Activated B cell treated with CpG ODN at 0.5 μM for 24 hours (primary cell): ENCODE results near the gene MYZAP. TPM values are rescaled to one million over a fixed set of nuclear protein-coding genes. Genes with fewer than 3 reads are reported as not detected.

Experiments
- ATAC-seq: fragments of 200-7000 bp; cut with Tn5 transposase; one replicate; pipeline ENCODE4 v1.10.0; 2021; ENCODE audit warnings: low read depth, mild to moderate bottlenecking, moderate library complexity
- CTCF ChIA-PET: fragments of 350-600 bp; sonication (Branson Sonifier 250); formaldehyde crosslinking; loops from one replicate; lab custom pipeline; 2021; ENCODE audit warnings: antibody characterized with exemption; lab: Charles Lee
- POLR2A ChIA-PET: fragments of 350-600 bp; sonication (Branson Sonifier 250); formaldehyde crosslinking; loops from one replicate; lab custom pipeline; 2021; ENCODE audit warnings: antibody characterized with exemption; lab: Charles Lee
- DNase-seq: peaks from one replicate; pipeline ENCODE4 v3.0.0; 2022
- H3K27ac Mint-ChIP-seq: one replicate; pipeline ENCODE4 v1.8.0; 2020; ENCODE audit warnings: mixed read lengths
- H3K27me3 Mint-ChIP-seq: one replicate; pipeline ENCODE4 v1.8.0; 2021; ENCODE audit warnings: mixed read lengths
- H3K36me3 Mint-ChIP-seq: one replicate; pipeline ENCODE4 v1.8.0; 2021; ENCODE audit warnings: low read depth, mixed read lengths
- H3K4me1 Mint-ChIP-seq: one replicate; pipeline ENCODE4 v1.8.0; 2021; ENCODE audit warnings: mixed read lengths
- H3K4me3 Mint-ChIP-seq: one replicate; pipeline ENCODE4 v1.8.0; 2020; ENCODE audit warnings: mild to moderate bottlenecking, mixed read lengths
- H3K9me3 Mint-ChIP-seq: one replicate; pipeline ENCODE4 v1.8.0; 2020; ENCODE audit warnings: mixed read lengths
- intact Hi-C: fragments of 100-400 bp; cut with micrococcal nuclease; formaldehyde crosslinking; loops from one replicate; pipeline ENCODE4 v1.15.1; 2024
- total RNA-seq: library from RNA; stranded (reverse); gene quantifications from 2 replicates; pipeline ENCODE4 v1.2.3, GENCODE V29; 2022
- TF ChIP-seq, protein P1 (sequence below): fragments of 200-600 bp; IDR thresholded peaks from one replicate; pipeline ENCODE4 v1.8.0; 2022; ENCODE audit warnings: antibody characterized with exemption, mild to moderate bottlenecking

MYZAP gene
- total RNA-seq, 1 donor from 2014 or later: 1.00 TPM

GRCh38 chr15:57662802-57663201, 71.1 kb downstream of the MYZAP start:
- H3K27me3 Mint-ChIP-seq: peaks cover 9% of the 10 kb centered on the region
- CTCF ChIA-PET: interaction anchor here (0.7 kb wide), 1 partner anchor 191 kb away, joined by 3 read pairs; no protein-coding TSS in a partner anchor

DNA sequence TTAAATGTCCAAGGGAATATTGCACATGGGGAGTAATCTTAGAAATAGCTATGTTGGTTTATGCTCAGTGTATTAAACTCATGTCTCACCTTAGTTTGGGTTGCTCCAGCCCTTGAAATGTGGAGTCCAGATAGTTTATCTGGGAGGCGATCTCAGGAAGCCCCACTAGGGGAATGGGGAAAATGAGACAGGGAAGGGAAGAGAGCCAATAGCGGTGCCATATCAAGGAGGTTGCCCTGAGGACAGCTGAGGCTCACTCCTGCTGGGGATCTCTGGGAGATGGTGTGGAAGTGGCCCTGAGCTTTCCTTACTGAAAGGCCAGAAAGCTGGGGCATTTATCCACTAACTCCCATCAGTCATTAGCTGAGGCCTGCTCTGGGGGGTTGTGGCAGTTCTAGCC, 71.6 kb downstream of the MYZAP start:
- Mint-ChIP-seq H3K27ac (no peak overlapping the region), H3K4me3 (no peak overlapping the region), H3K4me1 (no peaks in the 10 kb centered on the region), H3K27me3 (peaks cover 9% of the 10 kb centered on the region), H3K9me3 (no peaks in the 10 kb centered on the region), H3K36me3 (no peaks in the 10 kb centered on the region)
- POLR2A ChIA-PET: no interaction called here
- intact Hi-C loops: no loop called here
- no peak for DNase-seq
- CTCF ChIA-PET: interaction anchor here (0.7 to 0.8 kb wide), 2 partner anchors 40 to 190 kb away, joined by 3 read pairs; no protein-coding TSS in a partner anchor
- TF ChIP-seq, protein P1, sequence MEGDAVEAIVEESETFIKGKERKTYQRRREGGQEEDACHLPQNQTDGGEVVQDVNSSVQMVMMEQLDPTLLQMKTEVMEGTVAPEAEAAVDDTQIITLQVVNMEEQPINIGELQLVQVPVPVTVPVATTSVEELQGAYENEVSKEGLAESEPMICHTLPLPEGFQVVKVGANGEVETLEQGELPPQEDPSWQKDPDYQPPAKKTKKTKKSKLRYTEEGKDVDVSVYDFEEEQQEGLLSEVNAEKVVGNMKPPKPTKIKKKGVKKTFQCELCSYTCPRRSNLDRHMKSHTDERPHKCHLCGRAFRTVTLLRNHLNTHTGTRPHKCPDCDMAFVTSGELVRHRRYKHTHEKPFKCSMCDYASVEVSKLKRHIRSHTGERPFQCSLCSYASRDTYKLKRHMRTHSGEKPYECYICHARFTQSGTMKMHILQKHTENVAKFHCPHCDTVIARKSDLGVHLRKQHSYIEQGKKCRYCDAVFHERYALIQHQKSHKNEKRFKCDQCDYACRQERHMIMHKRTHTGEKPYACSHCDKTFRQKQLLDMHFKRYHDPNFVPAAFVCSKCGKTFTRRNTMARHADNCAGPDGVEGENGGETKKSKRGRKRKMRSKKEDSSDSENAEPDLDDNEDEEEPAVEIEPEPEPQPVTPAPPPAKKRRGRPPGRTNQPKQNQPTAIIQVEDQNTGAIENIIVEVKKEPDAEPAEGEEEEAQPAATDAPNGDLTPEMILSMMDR: no peak
- no peak for ATAC-seq

More at GRCh38 chr15:57662802-57663201, 71.1 kb downstream of the MYZAP start:
- DNase-seq: no peak
- H3K36me3 Mint-ChIP-seq: no peaks in the 10 kb centered on the region
- H3K9me3 Mint-ChIP-seq: no peaks in the 10 kb centered on the region
- POLR2A ChIA-PET: no interaction called here
- no peak overlapping the region for H3K4me3 Mint-ChIP-seq
- ATAC-seq: no peak
- H3K4me1 Mint-ChIP-seq: no peaks in the 10 kb centered on the region
- intact Hi-C loops: no loop called here
- TF ChIP-seq, protein P1: no peak
- H3K27ac Mint-ChIP-seq: no peak overlapping the region

GRCh38 chr15:57665194-57665593, 73.5 kb downstream of the MYZAP start:
- ChIA-PET CTCF (no interaction called here), POLR2A (no interaction called here)
- intact Hi-C loops: no loop called here
- H3K4me3 Mint-ChIP-seq: no peak overlapping the region
- TF ChIP-seq, protein P1: no peak
- H3K27ac Mint-ChIP-seq: no peak overlapping the region
- no peaks in the 10 kb centered on the region for H3K4me1 Mint-ChIP-seq
- no peaks in the 10 kb centered on the region for H3K36me3 Mint-ChIP-seq
- ATAC-seq (no peak), DNase-seq (no peak)
- peaks cover 9% of the 10 kb centered on the region for H3K27me3 Mint-ChIP-seq
- H3K9me3 Mint-ChIP-seq: no peaks in the 10 kb centered on the region

DNA sequence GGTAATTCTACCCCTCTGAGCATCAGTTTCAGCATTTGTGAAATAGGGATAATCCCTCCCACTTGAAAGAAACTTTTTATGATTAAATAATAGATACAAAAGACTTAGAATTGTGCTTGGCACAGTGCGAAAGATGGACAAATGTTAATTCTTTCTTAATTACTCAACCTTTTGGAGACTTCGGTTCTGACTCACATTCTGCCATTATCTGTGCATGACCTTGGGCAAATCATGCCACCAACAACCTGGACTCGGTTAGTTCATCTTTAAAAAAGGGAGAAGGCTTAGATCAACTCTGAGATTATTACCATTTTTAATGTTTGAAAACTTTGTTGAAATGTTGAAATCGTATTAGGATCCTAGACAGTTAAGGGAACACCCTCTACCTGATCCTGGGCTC, 74.2 kb downstream of the MYZAP start:
- H3K36me3 Mint-ChIP-seq: no peaks in the 10 kb centered on the region
- no peaks in the 10 kb centered on the region for H3K4me1 Mint-ChIP-seq
- no peaks in the 10 kb centered on the region for H3K9me3 Mint-ChIP-seq
- ChIA-PET CTCF (no interaction called here), POLR2A (no interaction called here)
- ATAC-seq: no peak
- no peak for DNase-seq
- peaks cover 11% of the 10 kb centered on the region for H3K27me3 Mint-ChIP-seq
- intact Hi-C loops: no loop called here
- no peak overlapping the region for H3K4me3 Mint-ChIP-seq
- TF ChIP-seq, protein P1: no peak
- no peak overlapping the region for H3K27ac Mint-ChIP-seq

GRCh38 chr15:57667171-57667849, 75.6 kb downstream of the MYZAP start:
- POLR2A ChIA-PET: no interaction called here
- H3K27ac Mint-ChIP-seq: no peak overlapping the region
- H3K9me3 Mint-ChIP-seq: no peaks in the 10 kb centered on the region
- DNase-seq: no peak
- CTCF ChIA-PET: no interaction called here
- no peak for ATAC-seq
- no peak overlapping the region for H3K4me3 Mint-ChIP-seq
- peaks cover 15% of the 10 kb centered on the region for H3K27me3 Mint-ChIP-seq
- intact Hi-C loops: no loop called here
- no peaks in the 10 kb centered on the region for H3K4me1 Mint-ChIP-seq
- TF ChIP-seq, protein P1: no peak
- no peaks in the 10 kb centered on the region for H3K36me3 Mint-ChIP-seq
